Effector memory CD8-positive, alpha-beta T cell (primary cell): ENCODE data around the gene ENTPD2.
A peak's percentile ranks its signal among the peaks of the same experiment; 100 is the strongest.

ENCODE experiments used
- ATAC-seq: fragments of 150-1000 bp; cut with Tn5 transposase; replicated peaks from 2 replicates; pipeline ENCODE4 v1.10.0; 2021; ENCODE audit warnings: mild to moderate bottlenecking, moderate library complexity
- DNase-seq, 3 experiments: peaks; one replicate each; pipeline ENCODE4 v3.0.0; 2021
- H3K27ac Mint-ChIP-seq, 2 donors: one replicate each; pipeline ENCODE4 v1.8.0; 2022; ENCODE audit warnings: mild to moderate bottlenecking in 2 of 2, mixed read lengths in 2 of 2, moderate library complexity in 2 of 2
- H3K27me3 Mint-ChIP-seq, 2 donors: one replicate each; pipeline ENCODE4 v1.8.0; 2022; ENCODE audit warnings: mixed read lengths in 2 of 2
- H3K36me3 Mint-ChIP-seq: one replicate; pipeline ENCODE4 v1.8.0; 2022; ENCODE audit warnings: mild to moderate bottlenecking, moderate library complexity, mixed read lengths; ENCODE audit not compliant: insufficient read depth
- H3K4me1 Mint-ChIP-seq, 2 donors: one replicate each; pipeline ENCODE4 v1.8.0; 2022; ENCODE audit warnings: low read depth in 2 of 2, mixed read lengths in 2 of 2
- H3K4me3 Mint-ChIP-seq, 2 donors: one replicate each; pipeline ENCODE4 v1.8.0; 2022; ENCODE audit warnings: mild to moderate bottlenecking in 2 of 2, mixed read lengths in 2 of 2, moderate library complexity in 2 of 2
- H3K9me3 Mint-ChIP-seq, 2 donors: one replicate each; pipeline ENCODE4 v1.8.0; 2022; ENCODE audit warnings: mixed read lengths in 2 of 2

Gene ENTPD2

DNA sequence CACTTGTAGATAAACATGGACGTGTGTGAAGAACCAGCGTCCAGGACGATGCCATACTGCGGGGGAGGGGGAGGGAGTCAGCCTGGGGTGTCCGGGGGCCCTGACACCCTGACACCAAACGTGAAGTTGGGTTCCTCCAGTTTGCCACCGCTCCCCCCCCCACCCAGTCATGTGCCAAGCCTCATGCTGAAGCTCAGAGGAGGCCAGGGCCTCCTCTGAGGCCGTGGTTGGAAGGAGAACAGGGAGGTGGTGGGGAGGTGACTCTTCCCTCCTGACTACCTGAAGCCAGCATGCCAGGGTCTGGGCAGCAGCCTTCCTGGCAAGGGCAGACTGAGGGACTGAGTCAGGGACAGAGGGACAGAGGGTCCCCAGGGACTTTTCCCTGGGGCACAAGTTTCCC lies 1.6 kb downstream of the ENTPD2 start:
- Mint-ChIP-seq H3K9me3 (no peaks in the 10 kb centered on the region), H3K27me3 (peaks cover 21 to 42% of the 10 kb centered on the region in 2 donors), H3K4me1 (peaks cover 0 to 3% of the 10 kb centered on the region in 2 donors), H3K4me3 (peak overlapping the region in 1 of 2 donors; percentile 37), H3K27ac (no peak overlapping the region), H3K36me3 (peaks cover 21% of the 10 kb centered on the region)
- ATAC-seq (no peak), DNase-seq (no peak)

- H3K4me1 Mint-ChIP-seq: peaks cover 0 to 6% of the 10 kb centered on the region in 2 donors
- no peak overlapping the region for H3K4me3 Mint-ChIP-seq
- no peak overlapping the region for H3K27ac Mint-ChIP-seq
- peaks cover 21 to 53% of the 10 kb centered on the region in 2 donors for H3K27me3 Mint-ChIP-seq
- DNase-seq (no peak), ATAC-seq (no peak)
- H3K36me3 Mint-ChIP-seq: peaks cover 21% of the 10 kb centered on the region
- H3K9me3 Mint-ChIP-seq: no peaks in the 10 kb centered on the region
These were observed 2.6 kb downstream of the ENTPD2 start for GRCh38 chr9:137051145-137051724.

DNA sequence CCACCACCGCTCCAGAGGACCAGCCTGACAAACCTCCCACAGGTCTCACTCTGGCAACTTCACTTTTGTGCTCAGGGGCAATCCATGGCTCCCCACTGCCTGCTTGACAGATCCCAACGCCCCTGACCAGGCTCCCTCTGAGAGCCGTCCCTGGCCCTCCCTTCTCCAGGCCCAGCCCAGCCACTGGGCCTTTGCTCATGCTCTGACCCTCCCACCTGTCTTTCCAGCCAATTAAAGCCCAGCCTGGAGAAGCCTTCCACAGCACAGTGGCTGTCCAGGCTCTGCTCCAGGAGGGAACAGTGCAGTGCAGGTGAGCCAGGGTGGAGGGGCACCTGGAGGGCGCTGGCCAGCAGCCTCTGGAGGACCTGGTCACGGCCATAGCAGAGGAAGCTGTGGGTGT lies 3.3 kb downstream of the ENTPD2 start:
- ATAC-seq (no peak), DNase-seq (no peak)
- Mint-ChIP-seq H3K27me3 (peaks cover 21 to 53% of the 10 kb centered on the region in 2 donors), H3K9me3 (no peaks in the 10 kb centered on the region), H3K4me3 (no peak overlapping the region), H3K27ac (peak overlapping the region in 1 of 2 donors; percentile 76), H3K4me1 (peaks cover 0 to 6% of the 10 kb centered on the region in 2 donors), H3K36me3 (peaks cover 21% of the 10 kb centered on the region)

- peak overlapping the region in 1 of 2 donors; percentile 76 for H3K27ac Mint-ChIP-seq
- ATAC-seq (peak; percentile 40), DNase-seq (peak in 2 of 3 experiments; percentile 46 to 47)
- H3K4me1 Mint-ChIP-seq: peaks cover 5 to 12% of the 10 kb centered on the region in 2 donors
- no peak overlapping the region for H3K4me3 Mint-ChIP-seq
- no peaks in the 10 kb centered on the region for H3K9me3 Mint-ChIP-seq
- peaks cover 21% of the 10 kb centered on the region for H3K36me3 Mint-ChIP-seq
- H3K27me3 Mint-ChIP-seq: peaks cover 26 to 58% of the 10 kb centered on the region in 2 donors
These were observed 4.1 kb downstream of the ENTPD2 start for GRCh38 chr9:137049544-137050449.

GRCh38 chr9:137048655-137049543 lies 5.0 kb downstream of the ENTPD2 start:
- no peak overlapping the region for H3K27ac Mint-ChIP-seq
- DNase-seq: no peak
- peaks cover 21% of the 10 kb centered on the region for H3K36me3 Mint-ChIP-seq
- no peak overlapping the region for H3K4me3 Mint-ChIP-seq
- H3K9me3 Mint-ChIP-seq: no peaks in the 10 kb centered on the region
- peaks cover 31 to 63% of the 10 kb centered on the region in 2 donors for H3K27me3 Mint-ChIP-seq
- peaks cover 7 to 15% of the 10 kb centered on the region in 2 donors for H3K4me1 Mint-ChIP-seq
- no peak for ATAC-seq

- DNase-seq (peak; percentile 78 to 82 (median 78)), ATAC-seq (peak; percentile 83)
- Mint-ChIP-seq H3K27me3 (peaks cover 27 to 48% of the 10 kb centered on the region in 2 donors), H3K9me3 (no peaks in the 10 kb centered on the region), H3K4me1 (peaks cover 7 to 21% of the 10 kb centered on the region in 2 donors), H3K36me3 (peaks cover 28% of the 10 kb centered on the region), H3K4me3 (peak within 1 kb of the TSS; percentile 71 to 82), H3K27ac (no peak within 1 kb of the TSS)
These were observed 7.6 kb downstream of the ENTPD2 start, which contains the start of gene NPDC1 for GRCh38 chr9:137046088-137046787. Gene NPDC1 (minus strand): TSS chr9:137046177. CDS start chr9:137045989, 188 bp downstream.

GRCh38 chr9:137045294-137046087 lies 8.4 kb downstream of the ENTPD2 start:
- peak overlapping the region; percentile 71 to 82 for H3K4me3 Mint-ChIP-seq
- H3K36me3 Mint-ChIP-seq: peaks cover 28% of the 10 kb centered on the region
- no peak for DNase-seq
- peaks cover 27 to 43% of the 10 kb centered on the region in 2 donors for H3K27me3 Mint-ChIP-seq
- ATAC-seq: peak; percentile 31
- no peaks in the 10 kb centered on the region for H3K9me3 Mint-ChIP-seq
- H3K27ac Mint-ChIP-seq: no peak overlapping the region
- peaks cover 7 to 21% of the 10 kb centered on the region in 2 donors for H3K4me1 Mint-ChIP-seq

GRCh38 chr9:137044502-137045177 lies 9.2 kb downstream of the ENTPD2 start:
- Mint-ChIP-seq H3K36me3 (peaks cover 23% of the 10 kb centered on the region), H3K4me1 (peaks cover 7 to 19% of the 10 kb centered on the region in 2 donors), H3K27ac (no peak overlapping the region), H3K9me3 (no peaks in the 10 kb centered on the region), H3K4me3 (peak overlapping the region; percentile 71 to 82), H3K27me3 (peaks cover 21 to 34% of the 10 kb centered on the region in 2 donors)
- ATAC-seq (peak; percentile 19), DNase-seq (no peak)

DNA sequence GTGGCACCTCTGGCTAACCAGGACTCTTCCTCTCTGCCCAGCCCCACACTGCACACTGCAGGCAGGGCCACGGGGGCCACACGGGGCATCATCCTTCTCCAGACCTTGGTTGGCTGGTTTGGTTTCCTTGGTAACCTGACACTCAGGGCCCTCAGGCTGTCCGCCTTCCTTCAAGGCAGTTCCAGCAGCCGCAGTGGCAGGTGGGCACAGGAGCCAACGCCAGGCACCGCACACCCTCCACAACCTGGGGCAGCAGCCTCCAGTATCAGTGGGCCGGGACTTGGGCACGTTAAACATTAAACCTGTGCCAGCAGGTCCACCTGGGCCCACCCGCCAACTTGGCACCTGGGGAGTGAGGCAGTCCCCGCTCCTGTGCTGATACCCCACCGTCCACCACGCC lies 9.8 kb downstream of the ENTPD2 start:
- Mint-ChIP-seq H3K36me3 (peaks cover 21% of the 10 kb centered on the region), H3K27ac (no peak overlapping the region), H3K4me1 (peaks cover 7 to 18% of the 10 kb centered on the region in 2 donors), H3K9me3 (no peaks in the 10 kb centered on the region), H3K4me3 (peak overlapping the region; percentile 71 to 82), H3K27me3 (peaks cover 18 to 30% of the 10 kb centered on the region in 2 donors)
- no peak for ATAC-seq
- DNase-seq: no peak

GRCh38 chr9:137042751-137043727 lies 10.8 kb downstream of the ENTPD2 start:
- peaks cover 18% of the 10 kb centered on the region for H3K36me3 Mint-ChIP-seq
- no peak for ATAC-seq

GRCh38 chr9:137041124-137041523 lies 12.7 kb downstream of the ENTPD2 start:
- Mint-ChIP-seq H3K4me3 (no peak overlapping the region), H3K4me1 (peaks cover 7 to 15% of the 10 kb centered on the region in 2 donors), H3K27me3 (peaks cover 10% of the 10 kb centered on the region in 2 donors), H3K9me3 (no peaks in the 10 kb centered on the region), H3K36me3 (peaks cover 17% of the 10 kb centered on the region), H3K27ac (no peak overlapping the region)
- DNase-seq (no peak), ATAC-seq (no peak)

More at GRCh38 chr9:137042751-137043727, 10.8 kb downstream of the ENTPD2 start:
- Mint-ChIP-seq H3K4me1 (peaks cover 7 to 18% of the 10 kb centered on the region in 2 donors), H3K4me3 (peak overlapping the region in 1 of 2 donors; percentile 82), H3K9me3 (no peaks in the 10 kb centered on the region), H3K27ac (no peak overlapping the region), H3K27me3 (peaks cover 15 to 28% of the 10 kb centered on the region in 2 donors)
- no peak for DNase-seq
